Endodermal cell (in vitro differentiated cells): ENCODE results near the gene CXCL1. TPM values are rescaled to one million over a fixed set of nuclear protein-coding genes. Genes with fewer than 3 reads are reported as not detected.

Experiments used
- DNase-seq: peaks from one replicate; pipeline ENCODE4 v3.0.0-alpha.2; 2017
- H3K27ac ChIP-seq: 2 replicates; pipeline ENCODE4 v1.5.1; 2013; ENCODE audit warnings: mild to moderate bottlenecking, low read depth, low read length, moderate library complexity
- H3K27me3 ChIP-seq: 2 replicates; pipeline ENCODE4 v1.6.1; 2013; ENCODE audit warnings: mild to moderate bottlenecking, low read length, moderate library complexity; ENCODE audit not compliant: insufficient read depth, control insufficient read depth, poor library complexity, severe bottlenecking
- H3K36me3 ChIP-seq: 2 replicates; pipeline ENCODE4 v1.7.0; 2013; ENCODE audit warnings: mild to moderate bottlenecking, low read length, moderate library complexity; ENCODE audit not compliant: control insufficient read depth, insufficient read depth
- H3K4me1 ChIP-seq: one replicate; pipeline ENCODE4 v1.7.0; 2013; ENCODE audit warnings: low read length; ENCODE audit not compliant: control insufficient read depth, insufficient read depth
- H3K4me3 ChIP-seq: 2 replicates; pipeline ENCODE4 v1.5.1; 2013; ENCODE audit warnings: mild to moderate bottlenecking, low read length, moderate library complexity
- H3K9ac ChIP-seq: 2 replicates; pipeline ENCODE4 v1.6.1; 2013; ENCODE audit warnings: mild to moderate bottlenecking, low read length, moderate library complexity; ENCODE audit not compliant: poor library complexity, severe bottlenecking; ENCODE audit errors: extremely low read depth
- H3K9me3 ChIP-seq: 2 replicates; pipeline ENCODE4 v1.6.1; 2013; ENCODE audit warnings: mild to moderate bottlenecking, low read length, moderate library complexity; ENCODE audit not compliant: control insufficient read depth
- H3K27ac Mint-ChIP-seq: 2 replicates; pipeline ENCODE4 v1.8.0; 2020; ENCODE audit warnings: mixed read lengths
- H3K27me3 Mint-ChIP-seq: 2 replicates; pipeline ENCODE4 v1.8.0; 2021; ENCODE audit warnings: mild to moderate bottlenecking, mixed read lengths; ENCODE audit not compliant: insufficient read depth
- H3K36me3 Mint-ChIP-seq: 2 replicates; pipeline ENCODE4 v1.8.0; 2020; ENCODE audit warnings: low read depth, mixed read lengths
- H3K4me1 Mint-ChIP-seq: 2 replicates; pipeline ENCODE4 v1.8.0; 2020; ENCODE audit warnings: mixed read lengths
- H3K4me3 Mint-ChIP-seq: 2 replicates; pipeline ENCODE4 v1.8.0; 2020; ENCODE audit warnings: mild to moderate bottlenecking, moderate library complexity, mixed read lengths
- H3K9me3 Mint-ChIP-seq: 2 replicates; pipeline ENCODE4 v1.8.0; 2020; ENCODE audit warnings: mild to moderate bottlenecking, mixed read lengths
- CTCF ChIP-seq: fragments of 200-600 bp; sonication (generic); conservative IDR thresholded peaks from 2 replicates; pipeline ENCODE4 v1.5.0; 2021; ENCODE audit warnings: antibody characterized with exemption, mild to moderate bottlenecking
- WGBS, 2 experiments: methylation state at CpG; one replicate each; pipeline versions ENCODE4 v1.1.5 to v1.1.7; 2013; ENCODE audit warnings: missing lambda C conversion rate in 2 of 2, mixed read lengths in 1 of 2; ENCODE audit not compliant: insufficient coverage in 1 of 2, insufficient read length in 1 of 2; 5-methylcytosine and 5-hydroxymethylcytosine counted together
- total RNA-seq, 2 donors: library from RNA; stranded (reverse); fragmentation: NEBNext Ultra II Directional in 1 of 2; extraction: Animal tissue kit (Norgen Biotek cat#: 25700) in 1 of 2; gene quantifications; 2 replicates in 1 of 2; 3 replicates in 1 of 2; pipeline ENCODE4 v1.2.1, GENCODE V29; 2021

CXCL1 gene
- total RNA-seq, 2 donors from 2014 or later, result 0.24 TPM; not detected in 1

GRCh38 chr4:73860917-73861316 lies 8.3 kb upstream of the CXCL1 start:
- DNase-seq, result no peak
- no peak overlapping the region for H3K27ac Mint-ChIP-seq
- Histone ChIP-seq H3K4me3 (no peak overlapping the region), H3K27ac (no peak overlapping the region), H3K4me1 (no peaks in the 10 kb centered on the region), H3K27me3 (no peaks in the 10 kb centered on the region), H3K9me3 (no peaks in the 10 kb centered on the region), H3K36me3 (no peaks in the 10 kb centered on the region), H3K9ac (no peak overlapping the region)
- H3K9me3 Mint-ChIP-seq, result no peaks in the 10 kb centered on the region
- H3K27me3 Mint-ChIP-seq, result peaks cover 7% of the 10 kb centered on the region
- H3K36me3 Mint-ChIP-seq, result no peaks in the 10 kb centered on the region
- no peak for TF ChIP-seq CTCF
- WGBS, 2 experiments, result 87 to 89% methylated on average over 1 to 3 of the region's 3 CpGs
- H3K4me3 Mint-ChIP-seq, result no peak overlapping the region
- H3K4me1 Mint-ChIP-seq, result peaks cover 2% of the 10 kb centered on the region

DNA sequence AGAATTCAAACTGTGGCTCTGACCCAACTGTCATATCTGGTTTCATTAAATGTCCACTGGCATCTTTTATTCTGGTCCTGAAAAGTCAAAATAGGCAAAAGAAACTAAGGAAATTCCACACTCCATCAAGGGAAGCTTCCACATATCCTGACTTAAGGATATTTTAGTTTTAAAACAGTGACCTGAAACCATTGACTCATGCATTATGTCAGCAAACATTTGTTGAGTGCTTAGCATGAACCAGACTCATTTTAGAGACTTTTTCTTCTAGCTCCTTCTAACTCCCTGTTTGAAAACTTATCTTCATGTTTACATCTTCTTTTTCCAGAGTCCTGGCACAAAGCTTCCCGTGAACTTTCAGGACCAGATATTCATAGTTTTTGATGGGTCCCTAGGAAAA lies 6.9 kb upstream of the CXCL1 start:
- Histone ChIP-seq H3K9me3 (no peaks in the 10 kb centered on the region), H3K4me3 (no peak overlapping the region), H3K9ac (no peak overlapping the region), H3K4me1 (no peaks in the 10 kb centered on the region), H3K27me3 (no peaks in the 10 kb centered on the region), H3K27ac (no peak overlapping the region), H3K36me3 (no peaks in the 10 kb centered on the region)
- Mint-ChIP-seq H3K36me3 (no peaks in the 10 kb centered on the region), H3K4me1 (peaks cover 2% of the 10 kb centered on the region), H3K27me3 (peaks cover 7% of the 10 kb centered on the region), H3K9me3 (no peaks in the 10 kb centered on the region), H3K4me3 (no peak overlapping the region), H3K27ac (no peak overlapping the region)
- DNase-seq, result no peak
- WGBS, 2 experiments, result 100% methylated on average over 1 of the region's 1 CpG; no CpG with 5 or more reads in 1 of the 2 experiments
- no peak for TF ChIP-seq CTCF

DNA sequence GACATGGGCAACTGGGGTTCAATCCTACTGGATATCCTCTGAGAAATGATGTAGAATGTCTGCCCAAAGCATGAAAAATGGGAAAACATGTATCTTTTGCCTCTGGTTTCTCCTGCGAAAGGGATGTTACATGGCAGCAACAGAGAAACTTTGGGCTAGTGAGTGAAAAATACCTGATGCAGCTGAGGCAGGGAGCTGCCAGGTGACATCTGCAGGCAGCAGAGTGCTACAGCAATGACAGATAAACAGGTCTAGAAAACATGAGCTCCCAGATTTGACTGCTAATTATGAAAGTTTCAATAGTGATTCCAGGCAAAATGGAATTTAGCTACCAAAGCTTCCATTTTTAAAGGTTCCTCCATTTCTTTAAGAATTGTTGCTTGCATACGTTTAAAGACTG lies 4.8 kb upstream of the CXCL1 start:
- no peak overlapping the region for H3K4me3 ChIP-seq
- peaks cover 23% of the 10 kb centered on the region for H3K27me3 Mint-ChIP-seq
- peaks cover 17% of the 10 kb centered on the region for H3K27me3 ChIP-seq
- WGBS, 2 experiments, result 72 to 100% methylated on average over 1 to 2 of the region's 2 CpGs
- DNase-seq, result peak; percentile 63
- no peaks in the 10 kb centered on the region for H3K9me3 ChIP-seq
- no peak overlapping the region for H3K9ac ChIP-seq
- no peaks in the 10 kb centered on the region for H3K9me3 Mint-ChIP-seq
- H3K36me3 ChIP-seq, result no peaks in the 10 kb centered on the region
- peak; percentile 79 for TF ChIP-seq CTCF
- H3K4me1 ChIP-seq, result no peaks in the 10 kb centered on the region
- H3K4me3 Mint-ChIP-seq, result no peak overlapping the region
- peaks cover 7% of the 10 kb centered on the region for H3K4me1 Mint-ChIP-seq
- H3K36me3 Mint-ChIP-seq, result no peaks in the 10 kb centered on the region
- no peak overlapping the region for H3K27ac Mint-ChIP-seq
- no peak overlapping the region for H3K27ac ChIP-seq
